ENCODE results near the gene ZNF526. TPM values are rescaled to one million over a fixed set of nuclear protein-coding genes. Genes with fewer than 3 reads are reported as not detected.
A peak's percentile ranks its signal among the peaks of the same experiment; 100 is the strongest.

Gene ZNF526
- total RNA-seq, 1 donor from 2014 or later = 7.0 TPM

DNA sequence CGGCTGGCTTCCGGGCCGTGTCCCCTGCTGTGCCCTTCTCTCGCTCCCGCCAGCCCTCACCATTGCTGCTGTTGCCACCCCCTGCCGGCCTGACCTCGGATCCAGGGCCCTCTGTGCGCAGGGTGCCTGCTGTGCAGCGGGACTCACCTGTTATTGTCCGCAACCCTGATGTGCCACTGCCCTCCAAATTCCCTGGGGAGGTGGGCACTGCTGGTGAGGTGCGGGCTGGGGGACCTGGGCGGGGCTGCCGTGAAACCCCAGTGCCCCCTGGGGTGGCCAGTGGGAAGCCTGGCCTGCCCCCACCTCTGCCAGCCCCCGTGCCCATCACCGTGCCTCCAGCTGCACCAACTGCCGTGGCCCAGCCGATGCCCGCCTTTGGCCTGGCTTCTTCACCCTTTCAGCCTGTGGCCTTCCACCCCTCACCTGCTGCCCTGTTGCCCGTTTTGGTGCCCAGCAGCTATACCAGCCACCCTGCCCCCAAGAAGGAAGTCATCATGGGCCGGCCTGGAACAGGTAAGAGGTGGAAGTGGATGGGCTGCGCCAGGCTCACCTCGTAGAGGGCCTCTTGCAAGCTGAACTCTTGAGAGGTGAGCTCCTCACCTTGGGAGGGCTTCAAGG, 54.1 kb downstream of the ZNF526 start:
- Histone ChIP-seq H3K27me3 (no peaks in the 10 kb centered on the region), H3K36me3 (peaks cover 35 to 36% of the 10 kb centered on the region in 2 donors), H3K4me3 (no peak overlapping the region), H3K4me1 (peaks cover 30 to 56% of the 10 kb centered on the region in 2 donors), H3K9me3 (no peaks in the 10 kb centered on the region), H3K27ac (peak overlapping the region; percentile 93 to 96)
- TF ChIP-seq, protein P1, sequence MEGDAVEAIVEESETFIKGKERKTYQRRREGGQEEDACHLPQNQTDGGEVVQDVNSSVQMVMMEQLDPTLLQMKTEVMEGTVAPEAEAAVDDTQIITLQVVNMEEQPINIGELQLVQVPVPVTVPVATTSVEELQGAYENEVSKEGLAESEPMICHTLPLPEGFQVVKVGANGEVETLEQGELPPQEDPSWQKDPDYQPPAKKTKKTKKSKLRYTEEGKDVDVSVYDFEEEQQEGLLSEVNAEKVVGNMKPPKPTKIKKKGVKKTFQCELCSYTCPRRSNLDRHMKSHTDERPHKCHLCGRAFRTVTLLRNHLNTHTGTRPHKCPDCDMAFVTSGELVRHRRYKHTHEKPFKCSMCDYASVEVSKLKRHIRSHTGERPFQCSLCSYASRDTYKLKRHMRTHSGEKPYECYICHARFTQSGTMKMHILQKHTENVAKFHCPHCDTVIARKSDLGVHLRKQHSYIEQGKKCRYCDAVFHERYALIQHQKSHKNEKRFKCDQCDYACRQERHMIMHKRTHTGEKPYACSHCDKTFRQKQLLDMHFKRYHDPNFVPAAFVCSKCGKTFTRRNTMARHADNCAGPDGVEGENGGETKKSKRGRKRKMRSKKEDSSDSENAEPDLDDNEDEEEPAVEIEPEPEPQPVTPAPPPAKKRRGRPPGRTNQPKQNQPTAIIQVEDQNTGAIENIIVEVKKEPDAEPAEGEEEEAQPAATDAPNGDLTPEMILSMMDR (IDR thresholded peaks at IDR 0.05) = no peak
- DNase-seq (ENCODE audit: low spot score in 2 of 2) = no peak
- intact Hi-C loops (cut with DNase I) = no loop called here

DNA sequence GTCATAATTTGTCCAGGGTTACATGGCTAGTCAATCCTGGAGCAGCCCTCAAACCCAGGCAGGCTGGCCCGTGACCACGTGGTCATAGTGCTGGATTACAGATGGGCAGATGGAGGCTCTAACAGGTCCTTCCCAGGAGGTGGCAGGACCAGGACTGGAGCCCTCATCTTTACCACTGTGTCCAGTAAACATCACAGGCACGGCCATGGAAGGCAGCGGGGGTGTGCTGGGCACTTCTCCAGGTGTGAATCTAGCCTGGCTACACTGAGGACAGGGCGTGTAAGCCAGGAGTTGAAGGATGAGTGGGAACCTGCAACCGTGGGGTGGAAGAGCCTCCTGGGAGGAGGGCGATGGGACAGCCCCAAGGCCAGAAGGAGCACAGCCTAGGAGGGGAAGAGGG, 55.0 kb downstream of the ZNF526 start:
- no peaks in the 10 kb centered on the region for H3K9me3 ChIP-seq
- DNase-seq (ENCODE audit: low spot score in 2 of 2) = no peak
- TF ChIP-seq, protein P1 (IDR thresholded peaks at IDR 0.05) = no peak
- H3K36me3 ChIP-seq = peaks cover 35 to 36% of the 10 kb centered on the region in 2 donors
- H3K27ac ChIP-seq = peak overlapping the region; percentile 93 to 96
- H3K4me1 ChIP-seq = peaks cover 35 to 58% of the 10 kb centered on the region in 2 donors
- no peak overlapping the region for H3K4me3 ChIP-seq
- H3K27me3 ChIP-seq = no peaks in the 10 kb centered on the region
- intact Hi-C loops (cut with DNase I) = no loop called here

DNA sequence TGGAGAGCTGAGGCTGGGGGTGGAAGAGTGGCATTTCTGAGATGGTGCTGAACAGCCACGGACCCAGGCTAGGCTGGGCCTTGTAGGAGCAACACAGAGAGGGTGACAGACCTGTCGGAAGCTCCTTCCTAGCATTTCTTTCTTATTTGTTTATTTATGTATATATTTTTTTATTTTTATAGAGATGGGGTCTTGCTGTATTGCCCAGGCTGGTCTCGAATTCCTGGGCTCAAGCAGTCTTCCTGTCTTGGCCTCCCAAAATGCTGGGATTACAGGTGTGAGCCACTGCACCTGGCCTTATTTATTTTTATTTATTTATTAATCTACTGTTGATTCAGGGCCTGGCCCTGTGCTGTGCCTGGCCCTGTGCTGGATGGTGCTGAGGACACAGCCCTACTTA, 55.4 kb downstream of the ZNF526 start:
- TF ChIP-seq, protein P1 (IDR thresholded peaks at IDR 0.05) = no peak
- DNase-seq (ENCODE audit: low spot score in 2 of 2) = no peak
- H3K27ac ChIP-seq = peak overlapping the region; percentile 93 to 96
- H3K36me3 ChIP-seq = peaks cover 35 to 36% of the 10 kb centered on the region in 2 donors
- H3K4me3 ChIP-seq = no peak overlapping the region
- no peaks in the 10 kb centered on the region for H3K27me3 ChIP-seq
- H3K9me3 ChIP-seq = no peaks in the 10 kb centered on the region
- intact Hi-C loops (cut with DNase I) = no loop called here
- H3K4me1 ChIP-seq = peaks cover 35 to 57% of the 10 kb centered on the region in 2 donors

DNA sequence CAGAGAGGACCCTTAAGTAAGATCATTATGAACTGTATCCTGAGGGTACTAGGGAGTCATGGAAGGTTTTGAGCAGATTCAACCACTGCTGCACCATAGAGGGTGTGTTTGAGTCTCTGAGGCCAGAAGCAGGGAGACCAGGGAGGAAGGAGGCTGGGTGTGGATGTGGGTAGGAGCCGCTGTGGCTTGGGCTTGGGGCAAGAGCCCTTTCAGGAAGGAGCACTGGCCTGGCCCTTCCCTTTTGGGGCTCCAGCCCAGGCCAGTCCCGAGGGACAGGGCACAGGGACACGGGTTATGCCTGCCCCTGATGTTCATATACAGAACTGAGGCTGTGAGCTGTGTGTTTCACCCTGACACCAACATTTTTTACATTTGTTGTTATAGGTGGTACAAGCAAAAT, 56.2 kb downstream of the ZNF526 start:
- Histone ChIP-seq H3K4me1 (peaks cover 33 to 53% of the 10 kb centered on the region in 2 donors), H3K9me3 (no peaks in the 10 kb centered on the region), H3K36me3 (peaks cover 35 to 36% of the 10 kb centered on the region in 2 donors), H3K27me3 (no peaks in the 10 kb centered on the region), H3K27ac (peak overlapping the region; percentile 93 to 96), H3K4me3 (no peak overlapping the region)
- DNase-seq (ENCODE audit: low spot score in 2 of 2) = no peak
- TF ChIP-seq, protein P1 (IDR thresholded peaks at IDR 0.05) = no peak
- intact Hi-C loops (cut with DNase I) = no loop called here

DNA sequence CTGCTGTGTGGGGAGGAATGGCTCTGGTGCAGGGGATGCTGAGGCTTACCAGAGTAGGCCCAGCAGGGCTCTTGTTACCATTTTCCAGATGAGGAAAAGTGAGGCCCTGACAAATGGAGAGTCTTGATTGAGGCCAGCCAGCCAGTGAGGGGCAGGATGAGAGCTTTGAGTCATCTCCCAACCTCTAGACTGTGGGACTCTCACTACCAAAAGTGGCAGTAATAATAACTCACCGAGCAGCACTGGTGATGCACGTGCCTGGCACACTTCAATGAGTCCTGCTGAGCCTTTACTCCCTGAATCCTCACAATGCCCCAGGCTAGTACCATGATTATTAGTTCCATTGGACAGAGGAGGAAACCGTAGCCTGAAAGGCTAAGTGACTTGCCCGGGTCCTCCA, 56.7 kb downstream of the ZNF526 start:
- Histone ChIP-seq H3K9me3 (no peaks in the 10 kb centered on the region), H3K27ac (peak overlapping the region; percentile 93 to 96), H3K36me3 (peaks cover 35 to 36% of the 10 kb centered on the region in 2 donors), H3K4me3 (no peak overlapping the region), H3K27me3 (no peaks in the 10 kb centered on the region), H3K4me1 (peaks cover 33 to 55% of the 10 kb centered on the region in 2 donors)
- intact Hi-C loops (cut with DNase I) = no loop called here
- DNase-seq (ENCODE audit: low spot score in 2 of 2) = no peak
- TF ChIP-seq, protein P1 (IDR thresholded peaks at IDR 0.05) = no peak

Other genes with a start within 250 kb of the ZNF526 start
- 1.1 TPM for gene ATP1A3, start 226.1 kb upstream of the ZNF526 start, total RNA-seq
- gene GRIK5, start 150.1 kb upstream of the ZNF526 start, total RNA-seq = 15.5 TPM
- 14.9 TPM for gene ZNF574, start 144.1 kb upstream of the ZNF526 start, total RNA-seq
- gene POU2F2, start 87.9 kb upstream of the ZNF526 start, total RNA-seq = not detected
- gene DEDD2, start 2.6 kb upstream of the ZNF526 start, total RNA-seq = 30.2 TPM
- gene GSK3A, start 22.3 kb downstream of the ZNF526 start, total RNA-seq = 27.0 TPM
- 51.6 TPM for gene ERF, start 34.8 kb downstream of the ZNF526 start, total RNA-seq
- gene CIC, start 48.9 kb downstream of the ZNF526 start, total RNA-seq = 247 TPM
- gene PRR19, start 81.8 kb downstream of the ZNF526 start, total RNA-seq = not detected
- 88.9 TPM for gene PAFAH1B3, start 82.3 kb downstream of the ZNF526 start, total RNA-seq
- not detected for gene TMEM145, start 93.0 kb downstream of the ZNF526 start, total RNA-seq
- 61.8 TPM for gene MEGF8, start 105.3 kb downstream of the ZNF526 start, total RNA-seq
- gene CNFN, start 170.0 kb downstream of the ZNF526 start, total RNA-seq = not detected
- gene LIPE, start 207.1 kb downstream of the ZNF526 start, total RNA-seq = 102 TPM
- not detected for gene CXCL17, start 222.6 kb downstream of the ZNF526 start, total RNA-seq

All from ascending aorta (tissue), 2 donors.